ENCODE measurements around the gene UMODL1. TPM values are rescaled to one million over a fixed set of nuclear protein-coding genes. Genes with fewer than 3 reads are reported as not detected.
"Not testable (repeated sequence)": the region's sequence is repeated elsewhere in the genome, so short reads cannot be mapped to it uniquely, and the experiment has no call there.

Gene UMODL1
- total RNA-seq, 6 experiments from 2014 or later = 0.06 to 1.2 (median 0.75) TPM; not detected in 2

DNA sequence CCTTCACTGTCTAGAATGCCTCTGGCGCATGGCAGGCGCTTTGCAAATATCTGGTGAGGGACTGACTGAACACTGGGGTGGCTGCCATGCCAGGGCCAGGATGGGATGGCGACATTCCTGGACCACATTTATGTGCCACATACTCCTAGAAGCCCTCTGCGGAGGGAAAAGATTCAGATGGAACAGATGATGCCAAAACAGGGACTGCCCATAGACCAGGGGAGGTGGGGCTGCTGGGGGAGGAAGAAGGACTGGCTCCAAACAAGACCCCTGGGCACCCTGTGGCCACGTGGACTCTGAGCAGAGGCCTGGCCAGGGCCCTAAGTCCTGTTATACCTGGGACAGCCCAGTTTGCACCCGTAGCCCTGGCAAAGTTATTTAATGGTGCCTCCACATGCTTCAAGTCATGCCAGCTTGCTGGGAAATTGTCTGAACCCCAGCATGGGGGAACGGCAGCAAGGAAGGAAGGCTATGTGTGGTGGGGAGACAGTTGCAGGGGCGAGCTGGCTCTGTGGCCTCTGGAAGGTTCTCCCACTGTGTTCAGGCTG lies 44.1 kb downstream of the UMODL1 start:
- peaks cover 0 to 10% (median 2%) of the 10 kb centered on the region in 4 donors for H3K4me1 ChIP-seq
- DNase-seq (no peak), ATAC-seq (no peak)
- 43% methylated on average over 6 of the region's 8 CpGs for WGBS (ENCODE audit: insufficient coverage, low coverage, low lambda C conversion rate, missing lambda C conversion rate)
- H3K27ac ChIP-seq = no peak overlapping the region
- no peaks in the 10 kb centered on the region for H3K9me3 ChIP-seq
- no peak overlapping the region for H3K4me3 ChIP-seq
- no peak for TF ChIP-seq POLR2A (IDR thresholded peaks at IDR 0.05)
- TF ChIP-seq, protein P1, sequence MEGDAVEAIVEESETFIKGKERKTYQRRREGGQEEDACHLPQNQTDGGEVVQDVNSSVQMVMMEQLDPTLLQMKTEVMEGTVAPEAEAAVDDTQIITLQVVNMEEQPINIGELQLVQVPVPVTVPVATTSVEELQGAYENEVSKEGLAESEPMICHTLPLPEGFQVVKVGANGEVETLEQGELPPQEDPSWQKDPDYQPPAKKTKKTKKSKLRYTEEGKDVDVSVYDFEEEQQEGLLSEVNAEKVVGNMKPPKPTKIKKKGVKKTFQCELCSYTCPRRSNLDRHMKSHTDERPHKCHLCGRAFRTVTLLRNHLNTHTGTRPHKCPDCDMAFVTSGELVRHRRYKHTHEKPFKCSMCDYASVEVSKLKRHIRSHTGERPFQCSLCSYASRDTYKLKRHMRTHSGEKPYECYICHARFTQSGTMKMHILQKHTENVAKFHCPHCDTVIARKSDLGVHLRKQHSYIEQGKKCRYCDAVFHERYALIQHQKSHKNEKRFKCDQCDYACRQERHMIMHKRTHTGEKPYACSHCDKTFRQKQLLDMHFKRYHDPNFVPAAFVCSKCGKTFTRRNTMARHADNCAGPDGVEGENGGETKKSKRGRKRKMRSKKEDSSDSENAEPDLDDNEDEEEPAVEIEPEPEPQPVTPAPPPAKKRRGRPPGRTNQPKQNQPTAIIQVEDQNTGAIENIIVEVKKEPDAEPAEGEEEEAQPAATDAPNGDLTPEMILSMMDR (IDR thresholded peaks at IDR 0.05) = no peak
- no peaks in the 10 kb centered on the region for H3K36me3 ChIP-seq
- H3K27me3 ChIP-seq = peaks cover 0 to 6% of the 10 kb centered on the region in 2 donors
- intact Hi-C loops (cut with DNase I) = loop anchor here in 1 of 2 donors (5.0 to 10.0 kb wide), 3 partner anchors 50 to 298 kb away; partner anchors contain the start of gene ZBTB21

DNA sequence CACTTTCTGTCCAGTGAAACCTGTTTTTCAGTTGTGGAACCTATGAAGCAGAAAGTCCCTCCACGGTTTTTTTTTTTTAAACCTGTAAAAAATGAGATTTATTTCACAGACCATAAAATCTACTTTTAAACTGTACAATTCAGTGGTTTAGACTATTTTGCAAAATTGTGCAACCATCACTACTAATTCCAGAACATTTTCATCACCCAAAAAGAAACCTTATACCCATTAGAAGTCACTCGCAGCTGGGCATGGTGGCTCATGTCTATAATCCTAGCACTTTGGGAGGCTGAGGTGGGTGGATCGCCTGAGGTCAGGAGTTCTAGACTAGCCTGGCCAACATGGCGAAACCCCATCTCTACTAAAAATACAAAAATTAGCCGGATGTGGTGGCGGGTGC lies 45.4 kb downstream of the UMODL1 start:
- WGBS (ENCODE audit: insufficient coverage, low coverage, low lambda C conversion rate, missing lambda C conversion rate) = 59% methylated on average over 5 of the region's 6 CpGs
- H3K9me3 ChIP-seq, H3K36me3 ChIP-seq, H3K27me3 ChIP-seq, DNase-seq, H3K27ac ChIP-seq, ATAC-seq, H3K4me3 ChIP-seq: not testable (repeated sequence)
- H3K4me1 ChIP-seq = peaks cover 0 to 10% (median 2%) of the 10 kb centered on the region in 4 donors
- intact Hi-C loops (cut with DNase I) = loop anchor here in 1 of 2 donors (5.0 to 10.0 kb wide), 3 partner anchors 52 to 299 kb away; partner anchors contain the start of gene ZBTB21

DNA sequence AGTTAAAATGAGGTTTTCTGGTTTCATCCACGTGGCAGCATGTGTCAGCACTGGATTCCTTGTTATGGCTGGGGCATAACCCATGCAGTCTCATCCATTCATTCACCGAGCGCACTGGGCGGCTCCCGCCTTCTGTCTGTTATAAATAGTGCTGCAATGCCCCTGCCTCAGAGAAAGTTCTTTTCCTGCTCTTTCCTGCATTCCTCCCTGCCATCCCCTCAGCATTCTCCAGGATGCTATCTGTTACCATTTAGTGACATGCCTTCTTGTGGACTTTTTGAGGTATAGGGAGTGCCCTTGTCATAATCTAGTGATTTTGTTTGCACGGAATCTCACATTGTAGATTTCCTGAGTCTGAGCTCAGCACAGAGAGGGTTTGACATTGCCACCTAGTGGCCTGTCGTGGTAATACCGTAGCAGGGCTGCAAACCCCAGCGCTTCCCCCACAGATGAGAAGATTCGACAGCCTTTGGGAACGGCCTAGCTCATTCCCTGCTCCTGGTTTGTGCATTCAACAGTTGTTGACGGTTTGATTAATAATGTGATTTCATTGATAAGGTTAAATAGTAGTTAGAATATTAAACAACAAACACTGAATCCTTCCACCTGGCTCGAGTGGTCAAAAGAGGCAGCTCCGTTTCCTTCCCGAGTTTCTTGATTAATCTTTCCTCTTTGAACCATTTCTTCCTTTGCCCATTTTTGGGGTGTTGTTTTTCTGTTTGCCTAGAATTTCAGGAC lies 46.3 kb downstream of the UMODL1 start:
- Histone ChIP-seq H3K36me3 (no peaks in the 10 kb centered on the region), H3K27me3 (peaks cover 0 to 6% of the 10 kb centered on the region in 2 donors), H3K27ac (no peak overlapping the region), H3K4me3 (no peak overlapping the region), H3K4me1 (peaks cover 0 to 10% (median 2%) of the 10 kb centered on the region in 4 donors), H3K9me3 (no peaks in the 10 kb centered on the region)
- peak; percentile 66 to 71 (median 70) for DNase-seq
- TF ChIP-seq POLR2A (IDR thresholded peaks at IDR 0.05) = no peak
- TF ChIP-seq, protein P1 (IDR thresholded peaks at IDR 0.05) = peak; percentile 93 to 98 (median 96)
- ATAC-seq = peak; percentile 78 to 84 (median 82)
- WGBS (ENCODE audit: insufficient coverage, low coverage, low lambda C conversion rate, missing lambda C conversion rate) = 23% methylated on average over 15 of the region's 15 CpGs
- intact Hi-C loops (cut with DNase I) = loop anchor here in 1 of 2 donors (5.0 to 10.0 kb wide), 3 partner anchors 53 to 300 kb away; partner anchors contain the start of gene ZBTB21

DNA sequence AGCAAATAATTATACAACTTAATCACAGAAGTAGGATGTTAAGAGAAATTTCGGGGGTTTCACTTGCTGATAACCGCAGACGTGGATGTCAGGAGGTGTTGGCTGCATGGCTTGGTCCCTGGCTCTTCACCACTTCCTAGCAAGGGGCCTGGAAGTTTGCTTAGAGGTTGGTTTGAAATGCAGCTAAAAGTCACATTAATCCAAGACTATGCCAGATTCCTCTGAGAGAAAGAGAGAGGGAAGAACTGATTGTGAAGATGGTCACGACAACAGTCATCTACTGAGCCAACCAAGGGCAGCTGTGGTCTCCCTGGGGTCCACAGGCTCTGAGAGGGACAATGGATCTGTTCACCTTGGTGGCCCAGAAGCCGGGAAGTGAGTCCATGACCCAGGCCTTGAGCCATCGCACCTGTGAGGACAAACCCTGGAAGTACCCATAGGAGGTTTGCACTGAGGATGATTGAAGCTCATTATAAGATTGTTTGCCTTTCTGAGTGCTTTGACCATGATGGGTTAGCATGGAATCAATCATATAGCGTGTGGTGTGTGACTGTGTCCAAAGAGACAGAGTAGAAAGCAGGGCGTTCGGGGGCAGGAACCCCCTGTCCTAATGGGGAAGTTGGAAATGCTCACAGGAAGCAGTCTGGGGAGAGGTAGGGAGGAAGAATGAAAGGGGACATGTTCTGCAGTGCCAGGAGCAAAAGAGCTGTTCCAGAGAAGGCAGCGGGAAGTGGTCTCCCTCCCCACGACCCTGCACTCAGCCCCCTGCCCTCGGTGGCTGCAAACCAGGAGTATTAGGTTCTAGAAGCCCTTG lies 47.1 kb downstream of the UMODL1 start:
- no peak for TF ChIP-seq POLR2A (IDR thresholded peaks at IDR 0.05)
- TF ChIP-seq, protein P1 (IDR thresholded peaks at IDR 0.05) = no peak
- Histone ChIP-seq H3K4me1 (peaks cover 0 to 10% (median 2%) of the 10 kb centered on the region in 4 donors), H3K36me3 (no peaks in the 10 kb centered on the region), H3K4me3 (no peak overlapping the region), H3K27me3 (peaks cover 0 to 6% of the 10 kb centered on the region in 2 donors), H3K9me3 (no peaks in the 10 kb centered on the region), H3K27ac (no peak overlapping the region)
- no peak for ATAC-seq
- intact Hi-C loops (cut with DNase I) = loop anchor here in 1 of 2 donors (5.0 to 10.0 kb wide), 3 partner anchors 53 to 301 kb away; partner anchors contain the start of gene ZBTB21
- peak in 1 of 3 donors; percentile 28 for DNase-seq
- 52% methylated on average over 10 of the region's 12 CpGs for WGBS (ENCODE audit: insufficient coverage, low coverage, low lambda C conversion rate, missing lambda C conversion rate)
